OCI-M2 (cell line): ENCODE data around the gene DRC3.
A peak's percentile ranks its signal among the peaks of the same experiment; 100 is the strongest.

Experiments used
- DNase-seq: peaks from one replicate; lab custom pipeline; 2025; ENCODE audit not compliant: unreplicated experiment; lab: John Stamatoyannopoulos, UW

Gene DRC3

GRCh38 chr17:18017958-18018357 is 45.3 kb downstream of the DRC3 start:
- DNase-seq: peak; percentile 6

GRCh38 chr17:18018411-18018921 is 45.8 kb downstream of the DRC3 start:
- no peak for DNase-seq

GRCh38 chr17:18019838-18020154 is 47.1 kb downstream of the DRC3 start:
- DNase-seq: no peak

- no peak for DNase-seq
These were observed 48.3 kb downstream of the DRC3 start for GRCh38 chr17:18020971-18021370.

- DNase-seq: no peak
These were observed 48.7 kb downstream of the DRC3 start for GRCh38 chr17:18021372-18021771.

GRCh38 chr17:18025241-18025944 is 52.7 kb downstream of the DRC3 start:
- DNase-seq: no peak

GRCh38 chr17:18025945-18026776 is 53.5 kb downstream of the DRC3 start:
- DNase-seq: no peak

GRCh38 chr17:18027280-18027679 is 54.6 kb downstream of the DRC3 start:
- no peak for DNase-seq

- no peak for DNase-seq
These were observed 55.7 kb downstream of the DRC3 start for GRCh38 chr17:18028114-18028951.

GRCh38 chr17:18028952-18029540 is 56.4 kb downstream of the DRC3 start:
- no peak for DNase-seq

GRCh38 chr17:18031955-18032354 is 59.3 kb downstream of the DRC3 start:
- no peak for DNase-seq

GRCh38 chr17:18033442-18034099 is 60.9 kb downstream of the DRC3 start:
- DNase-seq: peak; percentile 23

GRCh38 chr17:18035704-18036103 is 63.0 kb downstream of the DRC3 start:
- no peak for DNase-seq

- DNase-seq: peak; percentile 20
These were observed 64.8 kb downstream of the DRC3 start for GRCh38 chr17:18037486-18037885.

GRCh38 chr17:18038149-18038850 is 65.6 kb downstream of the DRC3 start:
- no peak for DNase-seq

- peak; percentile 79 for DNase-seq
These were observed 66.3 kb downstream of the DRC3 start, which contains the start of the genes ATPAF2 and GID4 for GRCh38 chr17:18038861-18039534. TSS of gene ATPAF2 (minus strand) at chr17:18039168. CDS start at chr17:18039013, 155 bp downstream. TSS of gene GID4 (plus strand) at chr17:18039408. CDS start at chr17:18039465, 57 bp downstream.

- DNase-seq: no peak
These were observed 67.0 kb downstream of the DRC3 start for GRCh38 chr17:18039535-18040260.

- no peak for DNase-seq
These were observed 67.7 kb downstream of the DRC3 start for GRCh38 chr17:18040261-18040858.
